ENCODE results near the gene HMGN4.
A peak's percentile ranks its signal among the peaks of the same experiment; 100 is the strongest.
"Not testable (repeated sequence)": the region's sequence is repeated elsewhere in the genome, so short reads cannot be mapped to it uniquely, and the experiment has no call there.

The HMGN4 gene

GRCh38 chr6:26537846-26538571 is at the start of gene HMGN4:
TSS of gene HMGN4 (plus strand) at chr6:26538366. CDS start at chr6:26545207, 6,841 bp downstream.
- peak; percentile 21 to 95 (median 87) for DNase-seq

GRCh38 chr6:26489996-26490964 is 47.9 kb upstream of the HMGN4 start:
- DNase-seq, result no peak

GRCh38 chr6:26491604-26492003 is 46.6 kb upstream of the HMGN4 start:
- no peak for DNase-seq

GRCh38 chr6:26493258-26493657 is 44.9 kb upstream of the HMGN4 start:
- DNase-seq, result no peak

- no peak for DNase-seq
Measured at GRCh38 chr6:26494117-26494516, 44.0 kb upstream of the HMGN4 start.

DNA sequence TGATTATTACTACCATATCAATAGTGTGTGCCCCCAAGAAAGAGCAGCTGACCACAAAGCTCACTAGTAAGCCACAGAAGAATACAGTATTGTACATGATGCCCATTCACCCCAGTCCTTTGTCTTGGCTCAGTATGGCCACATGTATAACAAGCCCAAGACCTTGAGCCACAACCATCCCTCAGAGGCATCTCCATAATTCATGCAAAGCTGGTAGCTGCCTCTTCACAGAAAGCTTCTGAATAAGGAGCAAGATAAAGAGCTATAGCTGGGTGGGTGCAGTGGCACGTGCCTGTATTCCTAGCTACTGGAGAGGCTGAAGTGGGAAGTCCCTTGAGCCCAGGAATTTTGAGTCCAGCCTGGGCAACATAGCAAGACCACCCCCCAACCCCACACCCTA is 42.9 kb upstream of the HMGN4 start:
- DNase-seq, result no peak

- no peak for DNase-seq
Measured at GRCh38 chr6:26497610-26498009, 40.6 kb upstream of the HMGN4 start.

GRCh38 chr6:26500102-26500501 is 38.1 kb upstream of the HMGN4 start, which contains the start of gene BTN1A1:
TSS of gene BTN1A1 (plus strand) at chr6:26500303. CDS start at chr6:26501287, 984 bp downstream.
- DNase-seq, result no peak

DNA sequence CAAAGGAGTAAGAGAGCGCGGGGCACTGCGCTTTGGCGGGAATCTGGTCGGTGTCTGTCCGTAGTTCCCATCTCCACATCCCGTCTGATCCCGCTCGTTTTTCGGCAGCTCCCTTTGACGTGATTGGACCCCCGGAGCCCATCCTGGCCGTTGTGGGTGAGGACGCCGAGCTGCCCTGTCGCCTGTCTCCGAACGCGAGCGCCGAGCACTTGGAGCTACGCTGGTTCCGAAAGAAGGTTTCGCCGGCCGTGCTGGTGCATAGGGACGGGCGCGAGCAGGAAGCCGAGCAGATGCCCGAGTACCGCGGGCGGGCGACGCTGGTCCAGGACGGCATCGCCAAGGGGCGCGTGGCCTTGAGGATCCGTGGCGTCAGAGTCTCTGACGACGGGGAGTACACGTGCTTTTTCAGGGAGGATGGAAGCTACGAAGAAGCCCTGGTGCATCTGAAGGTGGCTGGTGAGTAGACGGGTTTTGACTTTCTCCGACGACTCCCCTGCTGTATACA is 36.6 kb upstream of the HMGN4 start:
- no peak for DNase-seq

- DNase-seq, result no peak
Measured at GRCh38 chr6:26502165-26502564, 36.0 kb upstream of the HMGN4 start.

- DNase-seq, result no peak
Measured at GRCh38 chr6:26502626-26503025, 35.5 kb upstream of the HMGN4 start.

- DNase-seq, result no peak
Measured at GRCh38 chr6:26507658-26508057, 30.5 kb upstream of the HMGN4 start.

DNA sequence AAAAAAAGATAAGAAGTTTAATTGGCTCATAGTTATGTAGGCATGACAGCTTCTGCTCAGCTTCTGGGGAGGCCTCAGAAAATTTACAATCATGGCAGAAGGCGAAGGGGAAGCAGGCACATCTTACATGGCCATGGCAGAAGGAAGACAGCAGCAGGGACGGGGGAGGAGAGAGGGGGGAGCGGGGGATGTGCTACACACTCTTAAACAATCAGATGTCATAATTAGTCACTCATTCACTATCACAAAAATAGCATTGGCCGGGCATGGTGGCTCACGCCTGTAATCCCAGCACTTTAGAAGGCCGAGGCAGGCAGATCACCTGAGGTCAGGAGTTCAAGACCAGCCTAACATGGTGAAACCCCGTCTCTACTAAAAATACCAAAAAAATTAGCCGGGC is 27.1 kb upstream of the HMGN4 start:
- not testable (repeated sequence) for DNase-seq

DNA sequence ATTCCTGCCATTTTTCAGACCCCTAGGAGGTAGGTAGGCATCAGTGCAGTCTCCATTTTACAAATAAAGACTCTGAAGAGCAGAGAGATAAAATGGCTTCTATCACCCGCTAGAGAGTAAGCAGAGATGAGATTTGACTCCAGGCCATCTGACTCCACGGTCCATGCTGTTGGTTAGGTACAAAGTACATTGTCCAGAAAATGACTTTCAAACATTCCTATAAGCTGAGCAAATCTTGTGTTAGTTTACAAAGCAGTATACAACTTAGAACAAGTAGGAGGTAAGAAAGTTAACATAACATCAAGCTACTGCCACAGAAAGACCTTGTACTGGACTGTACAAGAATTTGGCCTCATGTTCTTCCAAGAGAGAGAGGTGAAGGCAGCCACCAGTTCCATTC is 23.2 kb upstream of the HMGN4 start:
- no peak for DNase-seq

- no peak for DNase-seq
Measured at GRCh38 chr6:26516481-26517427, 21.4 kb upstream of the HMGN4 start.

GRCh38 chr6:26519359-26519758 is 18.8 kb upstream of the HMGN4 start:
- DNase-seq, result no peak

GRCh38 chr6:26520237-26520849 is 17.8 kb upstream of the HMGN4 start:
- peak in 6 of 14 donors; percentile 61 to 89 (median 80) for DNase-seq

GRCh38 chr6:26520850-26521599 is 17.1 kb upstream of the HMGN4 start:
- peak; percentile 21 to 95 (median 89) for DNase-seq

DNA sequence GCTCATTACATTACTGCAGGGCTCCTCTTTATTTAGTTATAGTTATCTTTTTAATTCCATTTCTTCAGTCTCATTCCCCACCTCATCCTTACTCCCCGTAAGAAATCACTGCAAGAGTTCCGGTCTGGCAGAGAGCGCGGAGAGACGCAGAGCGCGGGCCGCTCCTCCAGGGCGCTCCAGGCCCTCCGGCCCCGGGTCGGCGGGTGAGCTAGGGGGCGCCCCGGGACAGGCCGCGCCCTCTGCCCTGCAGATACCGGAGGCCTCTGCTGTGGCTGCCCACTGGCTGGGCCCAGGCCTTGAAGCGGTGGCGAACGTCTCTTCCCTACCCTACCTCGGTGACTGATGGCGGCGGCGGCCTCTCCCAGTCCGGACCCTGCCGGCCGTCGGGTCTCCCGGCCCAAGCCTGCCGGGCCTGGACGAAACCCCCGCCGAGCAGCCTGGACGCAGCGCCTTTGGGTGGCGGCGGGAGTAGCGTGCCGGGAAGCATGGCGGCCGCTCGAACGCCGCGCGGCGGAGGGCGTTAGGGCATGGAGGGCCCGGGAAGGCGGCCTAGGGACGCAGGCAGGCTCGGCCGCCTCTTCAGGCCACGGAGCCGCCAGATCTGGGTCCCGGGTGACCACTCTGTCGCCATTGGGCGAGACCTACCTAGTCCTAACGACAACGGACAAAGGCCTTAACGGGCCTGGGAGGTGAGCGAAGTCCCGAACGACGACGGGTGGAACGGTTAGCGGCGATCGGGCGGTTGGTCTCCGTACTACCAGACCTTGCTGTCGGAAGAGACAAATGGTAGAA is 16.4 kb upstream of the HMGN4 start:
- peak in 12 of 14 donors; percentile 41 to 84 (median 66) for DNase-seq

Measured in C1 segment of cervical spinal cord (tissue), 14 donors.